Thymus (tissue), 11 donors: ENCODE data around the gene GHRL. TPM values are rescaled to one million over a fixed set of nuclear protein-coding genes. Genes with fewer than 3 reads are reported as not detected.
A peak's percentile ranks its signal among the peaks of the same experiment; 100 is the strongest.

Experiments used
- DNase-seq, 9 donors: peaks; one replicate each; pipeline ENCODE4 v3.0.0-alpha.2; 2013; ENCODE audit warnings: low spot score in 9 of 9, low read depth in 6 of 9, missing footprints in 1 of 9
- H3K27ac ChIP-seq, 2 donors: one replicate each; pipeline ENCODE4 v1.5.1; 2013; ENCODE audit warnings: control low read depth in 1 of 2, low read depth in 1 of 2, low read length in 1 of 2, mild to moderate bottlenecking in 1 of 2, moderate library complexity in 1 of 2
- H3K27me3 ChIP-seq, 2 donors: one replicate each; pipeline ENCODE4 v1.5.1; 2013; ENCODE audit warnings: low read length in 1 of 2; ENCODE audit not compliant: control insufficient read depth in 2 of 2, insufficient read depth in 1 of 2
- H3K36me3 ChIP-seq, 2 donors: one replicate each; pipeline ENCODE4 v1.5.1; 2013; ENCODE audit warnings: low read length in 1 of 2, mild to moderate bottlenecking in 1 of 2, moderate library complexity in 1 of 2; ENCODE audit not compliant: control insufficient read depth in 2 of 2, insufficient read depth in 2 of 2
- H3K4me1 ChIP-seq, 2 donors: one replicate each; pipeline ENCODE4 v1.5.1; 2013; ENCODE audit warnings: low read length in 2 of 2; ENCODE audit not compliant: control insufficient read depth in 2 of 2, insufficient read depth in 2 of 2
- H3K4me3 ChIP-seq, 2 donors: one replicate each; pipeline ENCODE4 v1.5.1; 2013; ENCODE audit warnings: low read length in 2 of 2, control low read depth in 1 of 2, mild to moderate bottlenecking in 1 of 2
- H3K9me3 ChIP-seq, 2 donors: one replicate each; pipeline ENCODE4 v1.5.1; 2013; ENCODE audit warnings: low read length in 1 of 2, mild to moderate bottlenecking in 1 of 2; ENCODE audit not compliant: control insufficient read depth in 2 of 2, insufficient read depth in 1 of 2
- WGBS: extraction: QIAGEN DNeasy Blood & Tissue Kit; methylation state at CpG from one replicate; pipeline ENCODE4 v1.1.7; 2013; 5-methylcytosine and 5-hydroxymethylcytosine counted together
- polyA plus RNA-seq: library from polyadenylated mRNA; stranded (reverse); fragments of 200-250 nt; gene quantifications from one replicate; pipeline ENCODE4 v1.2.3, GENCODE V29; 2013
- total RNA-seq: library from RNA; stranded (reverse); fragments of 120-200 nt; gene quantifications from one replicate; pipeline ENCODE4 v1.2.4, GENCODE V29; 2013
- donor health status: healthy.

Gene GHRL
- total and polyA plus RNA-seq, 2 donors, result 2.4 to 3.7 TPM

GRCh38 chr3:10265833-10266232, 26.9 kb downstream of the GHRL start:
- WGBS, result 98% methylated on average over 2 of the region's 2 CpGs
- H3K27ac ChIP-seq, result no peak overlapping the region
- H3K36me3 ChIP-seq, result peaks cover 44 to 83% of the 10 kb centered on the region in 2 donors
- no peaks in the 10 kb centered on the region for H3K9me3 ChIP-seq
- DNase-seq, result no peak
- H3K4me3 ChIP-seq, result no peak overlapping the region
- H3K27me3 ChIP-seq, result no peaks in the 10 kb centered on the region
- H3K4me1 ChIP-seq, result peaks cover 0 to 6% of the 10 kb centered on the region in 2 donors

GRCh38 chr3:10263646-10264363, 28.9 kb downstream of the GHRL start:
- 80% methylated on average over 12 of the region's 12 CpGs for WGBS
- Histone ChIP-seq H3K4me1 (peaks cover 0 to 6% of the 10 kb centered on the region in 2 donors), H3K27me3 (no peaks in the 10 kb centered on the region), H3K9me3 (no peaks in the 10 kb centered on the region), H3K27ac (peak overlapping the region; percentile 54 to 64), H3K36me3 (peaks cover 43 to 83% of the 10 kb centered on the region in 2 donors), H3K4me3 (no peak overlapping the region)
- DNase-seq, result peak in 2 of 9 donors; percentile 39 to 57

DNA sequence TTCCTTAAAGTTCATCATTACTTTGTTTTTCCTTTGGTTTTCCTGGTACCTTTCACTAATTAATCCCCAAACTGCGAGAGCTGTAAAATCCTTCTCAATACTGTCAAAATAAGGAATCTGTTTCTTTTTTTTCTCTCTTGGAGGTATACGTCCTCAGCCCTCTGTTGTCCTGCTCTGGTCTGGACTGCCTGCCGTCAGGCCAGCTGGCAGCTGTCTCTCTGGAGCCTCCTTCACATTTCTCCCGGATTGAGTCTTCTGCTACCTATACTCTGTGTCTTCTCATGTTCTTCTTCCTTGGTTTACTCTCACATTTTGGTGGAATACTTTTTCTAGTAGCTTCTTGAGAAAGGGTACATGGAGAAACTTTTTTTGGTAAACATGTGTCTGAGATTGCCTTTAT, 30.7 kb downstream of the GHRL start:
- WGBS, result 95% methylated on average over 4 of the region's 4 CpGs
- Histone ChIP-seq H3K27ac (no peak overlapping the region), H3K4me3 (no peak overlapping the region), H3K4me1 (peaks cover 0 to 6% of the 10 kb centered on the region in 2 donors), H3K27me3 (no peaks in the 10 kb centered on the region), H3K36me3 (peaks cover 38 to 71% of the 10 kb centered on the region in 2 donors), H3K9me3 (no peaks in the 10 kb centered on the region)
- DNase-seq, result no peak

- Histone ChIP-seq H3K4me1 (peaks cover 0 to 6% of the 10 kb centered on the region in 2 donors), H3K9me3 (no peaks in the 10 kb centered on the region), H3K4me3 (no peak overlapping the region), H3K27me3 (no peaks in the 10 kb centered on the region), H3K36me3 (peaks cover 41 to 70% of the 10 kb centered on the region in 2 donors), H3K27ac (no peak overlapping the region)
- no peak for DNase-seq
- 95% methylated on average over 6 of the region's 6 CpGs for WGBS
Observed at GRCh38 chr3:10260211-10260701, 32.5 kb downstream of the GHRL start.

DNA sequence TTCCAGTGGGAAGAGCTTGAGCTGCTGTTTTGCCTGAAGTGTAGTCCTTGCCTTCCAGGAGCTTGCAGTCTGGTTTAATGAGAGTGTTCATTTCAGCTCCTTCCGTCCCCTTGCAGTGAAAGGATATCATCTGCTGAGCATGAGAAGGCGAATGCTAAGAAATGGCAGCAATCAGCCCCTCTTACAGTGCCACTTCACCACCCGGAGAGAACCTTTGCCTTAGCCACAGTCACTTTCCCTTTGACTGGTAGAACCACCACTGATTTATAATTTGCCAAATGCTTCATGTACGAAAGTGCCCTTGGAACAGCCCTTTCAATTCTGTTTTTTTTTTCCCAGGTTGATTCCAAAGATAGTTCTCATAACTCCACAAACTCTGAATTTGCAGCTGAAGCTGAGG, 32.9 kb downstream of the GHRL start:
- Histone ChIP-seq H3K36me3 (peaks cover 41 to 69% of the 10 kb centered on the region in 2 donors), H3K27me3 (no peaks in the 10 kb centered on the region), H3K4me3 (no peak overlapping the region), H3K4me1 (peaks cover 0 to 6% of the 10 kb centered on the region in 2 donors), H3K27ac (no peak overlapping the region), H3K9me3 (no peaks in the 10 kb centered on the region)
- no peak for DNase-seq
- WGBS, result 95% methylated on average over 4 of the region's 4 CpGs

DNA sequence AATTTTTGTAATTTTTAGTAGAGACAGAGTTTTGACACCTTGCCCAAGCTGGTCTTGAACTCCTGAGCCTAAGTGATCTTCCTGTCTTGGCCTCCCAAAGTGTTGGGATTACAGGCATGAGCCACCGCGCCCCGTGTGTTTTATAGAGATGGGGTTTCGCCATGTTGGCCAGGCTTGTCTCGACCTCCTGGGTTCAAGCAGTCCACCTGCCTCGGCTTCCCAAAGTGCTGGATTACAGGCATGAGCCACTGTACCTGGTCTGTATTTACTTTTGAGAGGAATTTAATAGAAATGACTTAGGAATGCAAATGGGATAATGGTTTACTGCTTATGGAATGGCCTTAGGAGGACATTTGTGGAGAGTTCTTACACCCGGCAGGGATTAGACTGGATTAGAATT, 33.7 kb downstream of the GHRL start:
- over 99% methylated on average over 7 of the region's 7 CpGs for WGBS
- Histone ChIP-seq H3K27ac (no peak overlapping the region), H3K27me3 (no peaks in the 10 kb centered on the region), H3K4me1 (peaks cover 0 to 4% of the 10 kb centered on the region in 2 donors), H3K4me3 (no peak overlapping the region), H3K36me3 (peaks cover 45 to 70% of the 10 kb centered on the region in 2 donors), H3K9me3 (no peaks in the 10 kb centered on the region)
- DNase-seq, result no peak

GRCh38 chr3:10255835-10256234, 36.9 kb downstream of the GHRL start:
- Histone ChIP-seq H3K27me3 (no peaks in the 10 kb centered on the region), H3K27ac (no peak overlapping the region), H3K4me1 (peaks cover 8 to 11% of the 10 kb centered on the region in 2 donors), H3K36me3 (peaks cover 54 to 70% of the 10 kb centered on the region in 2 donors), H3K4me3 (no peak overlapping the region), H3K9me3 (no peaks in the 10 kb centered on the region)
- no peak for DNase-seq
- WGBS, result 98% methylated on average over 7 of the region's 7 CpGs

DNA sequence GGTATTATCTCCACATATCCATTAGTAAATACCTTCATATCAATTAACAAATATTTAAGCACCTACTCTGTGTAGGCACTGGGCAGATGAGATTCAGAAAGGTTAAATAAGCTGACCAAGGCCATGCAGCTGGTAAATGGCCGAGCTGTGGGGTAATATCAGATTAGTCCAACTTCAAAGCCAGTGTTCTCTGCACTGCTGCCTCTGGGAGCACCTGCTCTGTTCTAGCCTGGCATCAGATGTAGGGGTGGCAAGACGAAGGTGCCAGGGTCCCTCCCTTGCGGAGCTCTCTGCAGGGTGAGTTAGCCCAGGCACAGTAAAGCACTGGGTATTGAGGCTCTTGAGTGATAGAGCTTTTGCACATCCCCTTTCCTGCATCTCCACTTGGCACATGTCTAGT, 39.0 kb downstream of the GHRL start:
- Histone ChIP-seq H3K27ac (no peak overlapping the region), H3K27me3 (no peaks in the 10 kb centered on the region), H3K4me3 (no peak overlapping the region), H3K4me1 (peaks cover 19 to 29% of the 10 kb centered on the region in 2 donors), H3K36me3 (peaks cover 35 to 56% of the 10 kb centered on the region in 2 donors), H3K9me3 (no peaks in the 10 kb centered on the region)
- DNase-seq, result no peak
- 93% methylated on average over 3 of the region's 3 CpGs for WGBS

DNA sequence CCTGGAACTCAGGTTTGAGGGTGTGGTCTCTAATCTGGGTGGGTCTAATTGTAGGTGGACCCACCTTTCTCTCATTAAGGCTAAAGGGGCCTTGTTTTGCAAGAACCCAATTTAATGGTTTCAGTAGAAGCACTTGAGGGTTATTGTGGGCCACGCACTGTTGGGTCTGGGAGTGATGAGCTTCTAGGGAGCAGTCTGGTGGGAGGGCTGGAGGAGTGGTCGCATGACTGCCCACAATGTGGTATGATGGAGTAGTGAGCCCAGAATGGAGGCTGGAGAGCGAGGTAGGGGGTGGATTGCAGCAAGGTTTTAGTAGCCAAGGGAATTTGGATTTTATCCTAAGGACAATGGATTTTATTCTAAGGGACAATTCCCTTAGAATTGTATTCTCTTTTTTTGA, 41.7 kb downstream of the GHRL start:
- H3K9me3 ChIP-seq, result peaks cover 0 to 15% of the 10 kb centered on the region in 2 donors
- DNase-seq, result no peak
- peaks cover 25 to 38% of the 10 kb centered on the region in 2 donors for H3K4me1 ChIP-seq
- WGBS, result 98% methylated on average over 3 of the region's 3 CpGs
- no peak overlapping the region for H3K27ac ChIP-seq
- peaks cover 28 to 45% of the 10 kb centered on the region in 2 donors for H3K36me3 ChIP-seq
- no peaks in the 10 kb centered on the region for H3K27me3 ChIP-seq
- H3K4me3 ChIP-seq, result peak overlapping the region; percentile 70 to 97
